Suprapubic skin (tissue), 4 donors: ENCODE data around the gene PRKCE.

Experiments
- EP300 ChIP-seq: sonication (generic); formaldehyde crosslinking; IDR thresholded peaks from one replicate; pipeline ENCODE4 v1.6.1; 2017; ENCODE audit warnings: antibody characterized with exemption
- POLR2A ChIP-seq, 2 donors: fragments of 450-650 bp; IDR thresholded peaks; one replicate each; pipeline ENCODE4 v1.6.1; 2017; ENCODE audit warnings: antibody characterized with exemption in 2 of 2, mild to moderate bottlenecking in 2 of 2, moderate library complexity in 2 of 2
- POLR2AphosphoS5 ChIP-seq, 3 donors: sonication (generic); formaldehyde crosslinking; IDR thresholded peaks; one replicate each; pipeline ENCODE4 v1.6.1; 2017; ENCODE audit warnings: antibody characterized with exemption in 3 of 3
- TF ChIP-seq, protein P1 (sequence below), 2 donors: fragments of 200-600 bp in 1 of 2; fragments of 450-650 bp in 1 of 2; sonication (generic) in 1 of 2; IDR thresholded peaks; one replicate each; pipeline ENCODE4 v1.5.1; 2016 to 2019; ENCODE audit warnings: antibody characterized with exemption in 2 of 2, mild to moderate bottlenecking in 1 of 2, moderate library complexity in 1 of 2

DNA sequence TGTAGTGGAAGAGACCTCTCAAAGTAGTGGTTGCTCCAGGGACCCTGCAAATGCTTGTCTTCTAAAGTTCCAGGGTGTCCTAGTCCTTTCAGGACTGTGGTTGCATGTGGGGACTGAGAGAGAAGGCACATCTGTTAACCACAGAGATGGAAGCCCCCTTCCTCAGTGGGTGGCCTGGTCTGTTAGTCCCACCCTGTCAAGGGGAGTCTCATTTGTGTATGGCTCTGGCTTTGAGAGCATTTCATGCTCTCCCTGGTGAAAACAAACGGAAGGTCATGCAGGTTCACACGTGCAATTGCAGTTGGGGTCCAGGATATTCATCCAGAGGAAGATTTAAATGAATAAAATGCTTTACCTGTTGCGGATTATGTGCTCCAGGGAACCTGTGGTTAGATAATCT, 219.6 kb downstream of the PRKCE start:
- TF ChIP-seq POLR2A (IDR thresholded peaks at IDR 0.05), result no peak
- TF ChIP-seq, protein P1, sequence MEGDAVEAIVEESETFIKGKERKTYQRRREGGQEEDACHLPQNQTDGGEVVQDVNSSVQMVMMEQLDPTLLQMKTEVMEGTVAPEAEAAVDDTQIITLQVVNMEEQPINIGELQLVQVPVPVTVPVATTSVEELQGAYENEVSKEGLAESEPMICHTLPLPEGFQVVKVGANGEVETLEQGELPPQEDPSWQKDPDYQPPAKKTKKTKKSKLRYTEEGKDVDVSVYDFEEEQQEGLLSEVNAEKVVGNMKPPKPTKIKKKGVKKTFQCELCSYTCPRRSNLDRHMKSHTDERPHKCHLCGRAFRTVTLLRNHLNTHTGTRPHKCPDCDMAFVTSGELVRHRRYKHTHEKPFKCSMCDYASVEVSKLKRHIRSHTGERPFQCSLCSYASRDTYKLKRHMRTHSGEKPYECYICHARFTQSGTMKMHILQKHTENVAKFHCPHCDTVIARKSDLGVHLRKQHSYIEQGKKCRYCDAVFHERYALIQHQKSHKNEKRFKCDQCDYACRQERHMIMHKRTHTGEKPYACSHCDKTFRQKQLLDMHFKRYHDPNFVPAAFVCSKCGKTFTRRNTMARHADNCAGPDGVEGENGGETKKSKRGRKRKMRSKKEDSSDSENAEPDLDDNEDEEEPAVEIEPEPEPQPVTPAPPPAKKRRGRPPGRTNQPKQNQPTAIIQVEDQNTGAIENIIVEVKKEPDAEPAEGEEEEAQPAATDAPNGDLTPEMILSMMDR (IDR thresholded peaks at IDR 0.05), result no peak
- no peak for TF ChIP-seq POLR2AphosphoS5 (IDR thresholded peaks at IDR 0.05)
- no peak for TF ChIP-seq EP300
